ENCODE results near the gene PCLO. TPM values are rescaled to one million over a fixed set of nuclear protein-coding genes. Genes with fewer than 3 reads are reported as not detected.

PCLO gene
- polyA plus RNA-seq, 1 donor (not counting 4 experiments of a cell fraction or from before 2014, with no cell fraction given): 1.8 TPM

GRCh38 chr7:83060218-83060617, 102.5 kb downstream of the PCLO start:
- dilution Hi-C loops (cut with MboI; ENCODE audit: extremely low pct_ligation_motif_present, low sequenced_read_pairs): no loop called here
- H3K4me3 ChIP-seq (ENCODE audit: control insufficient read depth in 2 of 3, extremely low read depth in 1 of 3, insufficient read depth in 2 of 3, low read depth in 1 of 3, low read length in 3 of 3): no peak overlapping the region
- H3K4me2 ChIP-seq (ENCODE audit: control insufficient read depth, extremely low read depth, insufficient read depth, low read depth, low read length): no peak overlapping the region
- H2AFZ ChIP-seq (ENCODE audit: control insufficient read depth, low read length): no peak overlapping the region
- no peaks in the 10 kb centered on the region for H4K20me1 ChIP-seq (ENCODE audit: control insufficient read depth, extremely low read depth, insufficient read depth, low read length)
- H3K79me2 ChIP-seq (ENCODE audit: control insufficient read depth, insufficient read depth, low read length): no peaks in the 10 kb centered on the region
- TF ChIP-seq CTCF (optimal IDR thresholded peaks at IDR 0.05 in 1 of 3, IDR thresholded peaks at IDR 0.05 in 1 of 3, conservative IDR thresholded peaks at IDR 0.05 in 1 of 3; ENCODE audit: extremely low read depth in 1 of 3, insufficient read depth in 2 of 3, low read length in 3 of 3) (no peak), EZH2 (IDR thresholded peaks at IDR 0.05; ENCODE audit: low read length) (no peak)
- no peak for FAIRE-seq
- H3K9me3 ChIP-seq (ENCODE audit: control insufficient read depth, low read depth, low read length): no peaks in the 10 kb centered on the region
- no peaks in the 10 kb centered on the region for H3K9me1 ChIP-seq (ENCODE audit: control insufficient read depth, extremely low read depth, insufficient read depth, low read length)
- H3K27ac ChIP-seq (ENCODE audit: control insufficient read depth, insufficient read depth, low read length): no peak overlapping the region
- no peak overlapping the region for H3K9ac ChIP-seq (ENCODE audit: control insufficient read depth, extremely low read depth, insufficient read depth, low read length)
- H3K27me3 ChIP-seq (ENCODE audit: control insufficient read depth, extremely low read depth, insufficient read depth, low read length): no peaks in the 10 kb centered on the region
- H3K36me3 ChIP-seq (ENCODE audit: control insufficient read depth in 2 of 2, extremely low read depth in 1 of 2, insufficient read depth in 2 of 2, low read length in 2 of 2): no peaks in the 10 kb centered on the region
- no peak for DNase-seq (ENCODE audit: low read depth, low spot score)
- H3K4me1 ChIP-seq (ENCODE audit: control insufficient read depth, extremely low read depth, insufficient read depth, low read length): no peaks in the 10 kb centered on the region

GRCh38 chr7:83058667-83059066, 104.0 kb downstream of the PCLO start:
- DNase-seq (ENCODE audit: low read depth, low spot score) (no peak), FAIRE-seq (no peak)
- Histone ChIP-seq H3K79me2 (ENCODE audit: control insufficient read depth, insufficient read depth, low read length) (no peaks in the 10 kb centered on the region), H3K9me3 (ENCODE audit: control insufficient read depth, low read depth, low read length) (no peaks in the 10 kb centered on the region), H3K4me2 (ENCODE audit: control insufficient read depth, extremely low read depth, insufficient read depth, low read depth, low read length) (no peak overlapping the region), H3K4me1 (ENCODE audit: control insufficient read depth, extremely low read depth, insufficient read depth, low read length) (no peaks in the 10 kb centered on the region), H2AFZ (ENCODE audit: control insufficient read depth, low read length) (no peak overlapping the region), H3K27me3 (ENCODE audit: control insufficient read depth, extremely low read depth, insufficient read depth, low read length) (no peaks in the 10 kb centered on the region), H3K36me3 (ENCODE audit: control insufficient read depth in 2 of 2, extremely low read depth in 1 of 2, insufficient read depth in 2 of 2, low read length in 2 of 2) (no peaks in the 10 kb centered on the region), H4K20me1 (ENCODE audit: control insufficient read depth, extremely low read depth, insufficient read depth, low read length) (no peaks in the 10 kb centered on the region), H3K27ac (ENCODE audit: control insufficient read depth, insufficient read depth, low read length) (no peak overlapping the region), H3K9me1 (ENCODE audit: control insufficient read depth, extremely low read depth, insufficient read depth, low read length) (no peaks in the 10 kb centered on the region), H3K4me3 (ENCODE audit: control insufficient read depth in 2 of 3, extremely low read depth in 1 of 3, insufficient read depth in 2 of 3, low read depth in 1 of 3, low read length in 3 of 3) (no peak overlapping the region), H3K9ac (ENCODE audit: control insufficient read depth, extremely low read depth, insufficient read depth, low read length) (no peak overlapping the region)
- TF ChIP-seq EZH2 (IDR thresholded peaks at IDR 0.05; ENCODE audit: low read length) (no peak), CTCF (optimal IDR thresholded peaks at IDR 0.05 in 1 of 3, IDR thresholded peaks at IDR 0.05 in 1 of 3, conservative IDR thresholded peaks at IDR 0.05 in 1 of 3; ENCODE audit: extremely low read depth in 1 of 3, insufficient read depth in 2 of 3, low read length in 3 of 3) (no peak)
- dilution Hi-C loops (cut with MboI; ENCODE audit: extremely low pct_ligation_motif_present, low sequenced_read_pairs): no loop called here

All from keratinocyte (primary cell).